RWPE2 (cell line): ENCODE data around the gene NANOS2.

ENCODE experiments used
- ATAC-seq: fragments of 200-7000 bp; cut with Tn5 transposase; 3 replicates; pipeline ENCODE4 v1.9.1; 2021; ENCODE audit warnings: low read depth
- DNase-seq: peaks from one replicate; pipeline ENCODE4 v3.0.0-alpha.2; 2020; ENCODE audit warnings: low spot score
- H3K27ac ChIP-seq: fragments of 450-650 bp; 2 replicates; pipeline ENCODE4 v1.5.1; 2017; ENCODE audit warnings: mild to moderate bottlenecking; ENCODE audit not compliant: poor library complexity, severe bottlenecking
- H3K27me3 ChIP-seq: fragments of 250-450 bp; sonication (Bioruptor Pico); 2 replicates; pipeline ENCODE4 v1.5.1; 2021; ENCODE audit warnings: mild to moderate bottlenecking, moderate library complexity; ENCODE audit not compliant: insufficient read depth, poor library complexity, severe bottlenecking
- H3K36me3 ChIP-seq: fragments of 250-450 bp; sonication (Bioruptor Pico); 2 replicates; pipeline ENCODE4 v1.5.1; 2020; ENCODE audit warnings: low read depth, mild to moderate bottlenecking, moderate library complexity
- H3K4me1 ChIP-seq: fragments of 250-450 bp; sonication (Bioruptor Pico); 2 replicates; pipeline ENCODE4 v1.5.1; 2021; ENCODE audit warnings: mild to moderate bottlenecking, moderate library complexity; ENCODE audit not compliant: insufficient read depth, poor library complexity, severe bottlenecking
- H3K4me3 ChIP-seq: fragments of 250-450 bp; sonication (Bioruptor Pico); 2 replicates; pipeline ENCODE4 v1.5.1; 2021; ENCODE audit warnings: mild to moderate bottlenecking, moderate library complexity; ENCODE audit not compliant: severe bottlenecking
- H3K9me3 ChIP-seq: fragments of 250-450 bp; sonication (Bioruptor Pico); 2 replicates; pipeline ENCODE4 v1.5.1; 2021; ENCODE audit warnings: mild to moderate bottlenecking, moderate library complexity; ENCODE audit not compliant: severe bottlenecking
- TF ChIP-seq, protein P1 (sequence below): fragments of 450-650 bp; IDR thresholded peaks from one replicate; pipeline ENCODE4 v1.5.1; 2017; ENCODE audit warnings: mild to moderate bottlenecking, moderate library complexity; ENCODE audit not compliant: poor library complexity, severe bottlenecking

NANOS2 gene

DNA sequence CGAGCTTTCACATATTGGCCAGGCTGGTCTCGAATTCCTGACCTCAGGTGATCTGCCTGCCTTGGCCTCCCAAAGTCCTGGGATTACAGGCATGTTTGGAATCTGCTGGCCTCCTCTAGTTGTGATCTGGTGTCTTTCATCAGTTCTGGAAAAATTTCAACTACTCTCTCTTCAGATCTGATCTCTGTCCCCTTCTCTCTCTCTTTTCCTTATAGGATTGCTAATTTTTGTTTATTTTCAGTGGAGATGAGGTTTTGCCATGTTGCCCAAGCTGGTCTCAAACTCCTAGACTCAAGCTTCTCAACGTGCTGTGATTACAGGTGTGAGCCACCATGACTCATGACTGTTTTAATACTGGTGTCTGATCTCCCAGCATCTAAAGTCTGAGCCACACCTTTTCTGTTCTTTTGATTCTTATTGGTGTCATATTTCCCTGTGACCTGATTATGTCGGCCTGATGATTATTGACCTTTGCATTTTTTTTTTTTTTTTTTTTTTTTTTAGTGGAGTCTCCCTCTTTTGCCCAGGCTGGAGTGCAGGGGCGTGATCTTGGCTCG is 10.4 kb upstream of the NANOS2 start:
- ATAC-seq (peak; percentile 43; the same call in 1 of the 3 replicates), DNase-seq (no peak)
- Histone ChIP-seq H3K27ac (no peak overlapping the region), H3K4me3 (no peak overlapping the region), H3K4me1 (no peaks in the 10 kb centered on the region), H3K9me3 (no peaks in the 10 kb centered on the region), H3K36me3 (no peaks in the 10 kb centered on the region), H3K27me3 (no peaks in the 10 kb centered on the region)
- TF ChIP-seq, protein P1, sequence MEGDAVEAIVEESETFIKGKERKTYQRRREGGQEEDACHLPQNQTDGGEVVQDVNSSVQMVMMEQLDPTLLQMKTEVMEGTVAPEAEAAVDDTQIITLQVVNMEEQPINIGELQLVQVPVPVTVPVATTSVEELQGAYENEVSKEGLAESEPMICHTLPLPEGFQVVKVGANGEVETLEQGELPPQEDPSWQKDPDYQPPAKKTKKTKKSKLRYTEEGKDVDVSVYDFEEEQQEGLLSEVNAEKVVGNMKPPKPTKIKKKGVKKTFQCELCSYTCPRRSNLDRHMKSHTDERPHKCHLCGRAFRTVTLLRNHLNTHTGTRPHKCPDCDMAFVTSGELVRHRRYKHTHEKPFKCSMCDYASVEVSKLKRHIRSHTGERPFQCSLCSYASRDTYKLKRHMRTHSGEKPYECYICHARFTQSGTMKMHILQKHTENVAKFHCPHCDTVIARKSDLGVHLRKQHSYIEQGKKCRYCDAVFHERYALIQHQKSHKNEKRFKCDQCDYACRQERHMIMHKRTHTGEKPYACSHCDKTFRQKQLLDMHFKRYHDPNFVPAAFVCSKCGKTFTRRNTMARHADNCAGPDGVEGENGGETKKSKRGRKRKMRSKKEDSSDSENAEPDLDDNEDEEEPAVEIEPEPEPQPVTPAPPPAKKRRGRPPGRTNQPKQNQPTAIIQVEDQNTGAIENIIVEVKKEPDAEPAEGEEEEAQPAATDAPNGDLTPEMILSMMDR, result no peak

DNA sequence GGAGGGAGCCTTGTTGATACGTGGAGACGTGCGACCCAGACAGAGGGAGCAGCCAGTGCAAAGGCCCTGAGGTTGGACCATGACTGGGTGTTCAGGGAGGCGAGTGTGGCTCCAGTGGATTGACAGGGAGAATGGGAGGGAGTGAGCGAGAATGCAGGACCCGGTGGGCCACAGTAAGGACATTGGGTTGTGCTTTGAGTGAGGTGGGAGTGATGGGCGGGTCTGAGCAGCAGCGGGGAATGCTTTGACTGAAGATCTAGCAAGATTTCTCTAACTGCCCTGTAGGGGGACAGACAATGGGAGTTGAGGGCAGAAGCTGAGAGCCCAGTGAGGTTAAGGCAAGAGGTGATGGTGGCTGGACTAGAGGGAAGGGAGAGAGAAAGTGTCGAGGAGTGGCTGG is 7.7 kb upstream of the NANOS2 start:
- Histone ChIP-seq H3K27ac (no peak overlapping the region), H3K36me3 (no peaks in the 10 kb centered on the region), H3K27me3 (no peaks in the 10 kb centered on the region), H3K9me3 (no peaks in the 10 kb centered on the region), H3K4me1 (no peaks in the 10 kb centered on the region), H3K4me3 (no peak overlapping the region)
- DNase-seq, result no peak
- no peak for ATAC-seq
- TF ChIP-seq, protein P1, result no peak

DNA sequence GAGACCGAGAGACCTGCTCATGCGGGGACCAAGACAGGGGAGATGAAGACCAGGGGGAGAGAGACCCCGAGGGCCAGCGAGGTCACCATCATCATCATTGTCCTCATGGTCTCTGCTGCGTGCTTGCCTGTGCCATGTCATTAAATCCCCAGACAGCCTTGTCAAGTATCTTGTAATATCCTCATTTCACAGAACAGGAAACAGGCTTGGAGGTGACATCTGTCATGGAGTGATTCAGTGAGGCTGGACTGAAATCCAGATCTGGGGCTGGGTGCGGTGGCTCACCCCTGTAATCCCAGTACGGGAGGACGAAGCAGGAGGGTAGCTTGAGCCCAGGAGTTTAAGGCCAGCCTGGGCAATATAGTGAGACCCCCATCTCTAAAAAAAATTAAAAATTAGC is 5.9 kb upstream of the NANOS2 start:
- Histone ChIP-seq H3K4me3 (no peak overlapping the region), H3K27ac (no peak overlapping the region), H3K36me3 (no peaks in the 10 kb centered on the region), H3K9me3 (no peaks in the 10 kb centered on the region), H3K4me1 (no peaks in the 10 kb centered on the region), H3K27me3 (no peaks in the 10 kb centered on the region)
- TF ChIP-seq, protein P1, result no peak
- ATAC-seq (no peak), DNase-seq (no peak)

DNA sequence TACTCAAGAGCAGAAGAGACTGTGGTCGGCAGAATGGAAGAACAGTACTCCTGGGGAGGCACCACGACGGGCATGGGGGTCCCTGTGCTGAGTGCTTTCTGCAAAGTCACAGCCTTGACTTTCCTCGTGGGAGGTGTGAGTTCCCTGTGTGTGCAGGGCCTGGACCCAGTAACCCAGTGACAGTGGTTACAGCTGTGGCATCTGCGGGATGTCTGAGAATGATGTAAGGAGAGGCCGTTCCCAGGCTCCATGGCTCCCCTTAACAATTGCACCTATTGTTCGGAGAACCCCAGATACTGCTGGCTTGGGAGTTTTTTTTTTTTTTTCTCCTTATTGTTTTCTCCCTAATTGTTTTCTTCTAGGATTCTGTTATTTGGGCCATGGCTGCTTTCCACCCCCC is 5.1 kb upstream of the NANOS2 start:
- Histone ChIP-seq H3K27ac (no peak overlapping the region), H3K9me3 (no peaks in the 10 kb centered on the region), H3K4me1 (no peaks in the 10 kb centered on the region), H3K36me3 (no peaks in the 10 kb centered on the region), H3K4me3 (no peak overlapping the region), H3K27me3 (no peaks in the 10 kb centered on the region)
- no peak for ATAC-seq
- DNase-seq, result no peak
- TF ChIP-seq, protein P1, result no peak

DNA sequence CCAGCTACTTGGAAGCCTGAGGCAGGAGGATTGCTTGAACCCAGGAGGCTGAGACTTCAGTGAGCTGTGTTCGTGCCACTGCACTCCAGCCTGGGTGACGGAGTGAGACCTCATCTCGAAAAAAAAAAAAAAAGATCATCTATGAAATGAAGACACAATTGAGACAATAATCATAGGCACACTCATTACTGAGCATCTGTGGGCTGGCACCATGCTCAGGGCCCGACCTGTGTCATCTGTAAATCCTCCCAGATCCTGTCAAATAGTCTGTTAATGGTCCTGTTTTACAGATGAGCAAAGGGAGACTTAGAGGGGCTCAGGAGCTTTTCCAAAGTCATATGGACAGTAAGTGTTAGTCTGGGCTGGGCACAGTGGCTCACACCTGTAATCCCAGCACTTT is 4.1 kb upstream of the NANOS2 start:
- no peaks in the 10 kb centered on the region for H3K36me3 ChIP-seq
- H3K27me3 ChIP-seq, result no peaks in the 10 kb centered on the region
- no peak overlapping the region for H3K27ac ChIP-seq
- ATAC-seq, result no peak
- no peaks in the 10 kb centered on the region for H3K4me1 ChIP-seq
- DNase-seq, result no peak
- no peak overlapping the region for H3K4me3 ChIP-seq
- no peaks in the 10 kb centered on the region for H3K9me3 ChIP-seq
- TF ChIP-seq, protein P1, result no peak
